Sigmoid colon (tissue), 4 donors: ENCODE results near the gene CFAP58.

Experiments used
- CTCF ChIP-seq, 4 experiments: fragments of 450-650 bp in 3 of 4; fragments of 200-600 bp in 1 of 4; IDR thresholded peaks; one replicate each; pipeline ENCODE4 v1.5.1; 2016 to 2019; ENCODE audit warnings: antibody characterized with exemption in 4 of 4, mild to moderate bottlenecking in 3 of 4, moderate library complexity in 2 of 4
- EP300 ChIP-seq, 4 donors: sonication (generic); formaldehyde crosslinking; IDR thresholded peaks; one replicate each; pipeline ENCODE4 v1.6.1; 2017; ENCODE audit warnings: antibody characterized with exemption in 4 of 4
- POLR2A ChIP-seq, 2 donors: fragments of 450-650 bp; IDR thresholded peaks; one replicate each; pipeline ENCODE4 v1.6.1; 2016; ENCODE audit warnings: antibody characterized with exemption in 2 of 2, mild to moderate bottlenecking in 2 of 2, moderate library complexity in 2 of 2
- POLR2AphosphoS5 ChIP-seq, 4 donors: sonication (generic); formaldehyde crosslinking; IDR thresholded peaks; one replicate each; pipeline ENCODE4 v1.6.1; 2017; ENCODE audit warnings: antibody characterized with exemption in 4 of 4

DNA sequence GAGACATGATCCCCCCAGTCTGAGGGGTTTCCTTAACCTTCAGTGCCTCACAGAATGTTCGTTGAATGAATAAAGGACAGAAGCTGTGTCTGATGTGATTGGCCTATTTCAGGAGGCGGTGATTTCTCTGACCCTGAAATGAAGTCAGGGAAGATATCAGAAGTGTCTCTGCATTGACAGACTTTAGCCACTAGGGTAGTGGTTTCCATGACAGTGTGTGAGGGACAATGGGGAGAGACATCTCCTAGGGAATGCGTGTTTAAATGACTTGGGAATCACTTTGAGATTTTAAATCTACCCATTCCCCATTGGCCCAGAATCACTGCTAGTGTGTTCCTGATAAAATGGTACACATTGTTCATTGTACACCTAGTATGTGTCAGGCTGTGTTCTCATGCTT is 132.0 kb downstream of the CFAP58 start:
- no peak for TF ChIP-seq POLR2AphosphoS5 (IDR thresholded peaks at IDR 0.05)
- TF ChIP-seq CTCF (IDR thresholded peaks at IDR 0.05), result no peak
- TF ChIP-seq POLR2A (IDR thresholded peaks at IDR 0.05), result no peak
- TF ChIP-seq EP300 (IDR thresholded peaks at IDR 0.05), result no peak
